ENCODE data around the gene TUB. TPM values are rescaled to one million over a fixed set of nuclear protein-coding genes. Genes with fewer than 3 reads are reported as not detected.
A peak's percentile ranks its signal among the peaks of the same experiment; 100 is the strongest.

TUB gene
- polyA plus RNA-seq, 3 donors, result not detected

GRCh38 chr11:8032576-8033304 is 48.3 kb upstream of the TUB start:
- no peaks in the 10 kb centered on the region for H3K9me3 ChIP-seq (replicated peaks in 1 of 2; ENCODE audit: control insufficient read depth in 1 of 2, insufficient read depth in 1 of 2, low read length in 2 of 2)
- H3K9ac ChIP-seq (ENCODE audit: insufficient read depth, low read length, poor library complexity, severe bottlenecking), result peak overlapping the region; percentile 7
- peak overlapping the region; percentile 48 for H2AFZ ChIP-seq (ENCODE audit: insufficient read depth, low read depth, low read length, poor library complexity, severe bottlenecking)
- no peaks in the 10 kb centered on the region for H3K36me3 ChIP-seq (replicated peaks in 1 of 2; ENCODE audit: control insufficient read depth in 1 of 2, insufficient read depth in 2 of 2, low read length in 2 of 2)
- H3K27me3 Mint-ChIP-seq (ENCODE audit: low read depth in 3 of 3), result peaks cover 8 to 13% (median 11%) of the 10 kb centered on the region in 3 donors
- no peaks in the 10 kb centered on the region for H3K9me3 Mint-ChIP-seq
- no peaks in the 10 kb centered on the region for H3K79me2 ChIP-seq (ENCODE audit: insufficient read depth, low read length)
- DNase-seq, result no peak
- H3K4me3 ChIP-seq (replicated peaks in 1 of 3; ENCODE audit: low read depth in 2 of 3, low read length in 3 of 3), result no peak overlapping the region
- H3K4me2 ChIP-seq (replicated peaks; ENCODE audit: extremely low read depth, low read length, poor library complexity, severe bottlenecking), result no peak overlapping the region
- H3K4me1 ChIP-seq (ENCODE audit: control insufficient read depth in 1 of 2, insufficient read depth in 2 of 2, low read length in 2 of 2), result no peaks in the 10 kb centered on the region
- peaks cover 9% of the 10 kb centered on the region for H3K4me1 Mint-ChIP-seq
- H3K36me3 Mint-ChIP-seq, result no peaks in the 10 kb centered on the region
- TF ChIP-seq, protein P1, sequence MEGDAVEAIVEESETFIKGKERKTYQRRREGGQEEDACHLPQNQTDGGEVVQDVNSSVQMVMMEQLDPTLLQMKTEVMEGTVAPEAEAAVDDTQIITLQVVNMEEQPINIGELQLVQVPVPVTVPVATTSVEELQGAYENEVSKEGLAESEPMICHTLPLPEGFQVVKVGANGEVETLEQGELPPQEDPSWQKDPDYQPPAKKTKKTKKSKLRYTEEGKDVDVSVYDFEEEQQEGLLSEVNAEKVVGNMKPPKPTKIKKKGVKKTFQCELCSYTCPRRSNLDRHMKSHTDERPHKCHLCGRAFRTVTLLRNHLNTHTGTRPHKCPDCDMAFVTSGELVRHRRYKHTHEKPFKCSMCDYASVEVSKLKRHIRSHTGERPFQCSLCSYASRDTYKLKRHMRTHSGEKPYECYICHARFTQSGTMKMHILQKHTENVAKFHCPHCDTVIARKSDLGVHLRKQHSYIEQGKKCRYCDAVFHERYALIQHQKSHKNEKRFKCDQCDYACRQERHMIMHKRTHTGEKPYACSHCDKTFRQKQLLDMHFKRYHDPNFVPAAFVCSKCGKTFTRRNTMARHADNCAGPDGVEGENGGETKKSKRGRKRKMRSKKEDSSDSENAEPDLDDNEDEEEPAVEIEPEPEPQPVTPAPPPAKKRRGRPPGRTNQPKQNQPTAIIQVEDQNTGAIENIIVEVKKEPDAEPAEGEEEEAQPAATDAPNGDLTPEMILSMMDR (IDR thresholded peaks at IDR 0.05), result no peak
- H3K4me3 Mint-ChIP-seq, result peak overlapping the region in 1 of 2 donors; percentile 32
- intact Hi-C loops (cut with micrococcal nuclease), result loop anchor here in 1 of 2 donors (2.0 kb wide), 1 partner anchor 66 kb away; no protein-coding TSS in a partner anchor
- peaks cover 0 to 2% of the 10 kb centered on the region in 2 donors for H3K27me3 ChIP-seq (ENCODE audit: control insufficient read depth in 2 of 2, insufficient read depth in 2 of 2, low read length in 2 of 2)
- no peak overlapping the region for H3K27ac Mint-ChIP-seq
- no peaks in the 10 kb centered on the region for H4K20me1 ChIP-seq (ENCODE audit: insufficient read depth, low read length)
- WGBS (ENCODE audit: insufficient coverage), result 34% methylated on average over 18 of the region's 20 CpGs
- no peak overlapping the region for H3K27ac ChIP-seq (ENCODE audit: low read depth in 1 of 2, low read length in 2 of 2)

GRCh38 chr11:8033305-8034105 is 47.5 kb upstream of the TUB start:
- peaks cover 5 to 13% (median 8%) of the 10 kb centered on the region in 3 donors for H3K27me3 Mint-ChIP-seq (ENCODE audit: low read depth in 3 of 3)
- Histone ChIP-seq H3K4me3 (replicated peaks in 1 of 3; ENCODE audit: low read depth in 2 of 3, low read length in 3 of 3) (no peak overlapping the region), H3K27ac (ENCODE audit: low read depth in 1 of 2, low read length in 2 of 2) (no peak overlapping the region), H4K20me1 (ENCODE audit: insufficient read depth, low read length) (no peaks in the 10 kb centered on the region), H3K4me1 (ENCODE audit: control insufficient read depth in 1 of 2, insufficient read depth in 2 of 2, low read length in 2 of 2) (no peaks in the 10 kb centered on the region), H3K4me2 (replicated peaks; ENCODE audit: extremely low read depth, low read length, poor library complexity, severe bottlenecking) (no peak overlapping the region), H3K9ac (ENCODE audit: insufficient read depth, low read length, poor library complexity, severe bottlenecking) (peak overlapping the region; percentile 7), H2AFZ (ENCODE audit: insufficient read depth, low read depth, low read length, poor library complexity, severe bottlenecking) (peak overlapping the region; percentile 48), H3K36me3 (replicated peaks in 1 of 2; ENCODE audit: control insufficient read depth in 1 of 2, insufficient read depth in 2 of 2, low read length in 2 of 2) (no peaks in the 10 kb centered on the region), H3K79me2 (ENCODE audit: insufficient read depth, low read length) (no peaks in the 10 kb centered on the region), H3K27me3 (ENCODE audit: control insufficient read depth in 2 of 2, insufficient read depth in 2 of 2, low read length in 2 of 2) (no peaks in the 10 kb centered on the region), H3K9me3 (replicated peaks in 1 of 2; ENCODE audit: control insufficient read depth in 1 of 2, insufficient read depth in 1 of 2, low read length in 2 of 2) (no peaks in the 10 kb centered on the region)
- no peaks in the 10 kb centered on the region for H3K9me3 Mint-ChIP-seq
- WGBS (ENCODE audit: insufficient coverage), result 42% methylated on average over 16 of the region's 19 CpGs
- H3K27ac Mint-ChIP-seq, result no peak overlapping the region
- DNase-seq, result peak; percentile 18 to 51 (median 25)
- H3K36me3 Mint-ChIP-seq, result no peaks in the 10 kb centered on the region
- intact Hi-C loops (cut with micrococcal nuclease), result loop anchor here in 1 of 2 donors (2.0 kb wide), 1 partner anchor 65 kb away; no protein-coding TSS in a partner anchor
- TF ChIP-seq, protein P1 (IDR thresholded peaks at IDR 0.05), result peak; percentile 80
- H3K4me3 Mint-ChIP-seq, result peak overlapping the region in 1 of 2 donors; percentile 32
- H3K4me1 Mint-ChIP-seq, result peaks cover 9% of the 10 kb centered on the region

All from CD14-positive monocyte (primary cell).